Transverse colon (tissue), 4 donors: ENCODE results near the gene ANKRD50.

Experiments
- POLR2A ChIP-seq: fragments of 450-650 bp; IDR thresholded peaks from one replicate; pipeline ENCODE4 v1.6.1; 2016; ENCODE audit warnings: antibody characterized with exemption, mild to moderate bottlenecking, moderate library complexity
- POLR2AphosphoS5 ChIP-seq, 3 donors: sonication (generic); formaldehyde crosslinking; IDR thresholded peaks; one replicate each; pipeline ENCODE4 v1.6.1; 2016; ENCODE audit warnings: antibody characterized with exemption in 3 of 3
- TF ChIP-seq, protein P1 (sequence below), 5 experiments: fragments of 200-600 bp in 3 of 5; fragments of 450-650 bp in 2 of 5; sonication (generic) in 3 of 5; IDR thresholded peaks; 1 replicate in 2 of 5; 2 replicates in 3 of 5; pipeline ENCODE4 v1.5.1; 2016 to 2017; ENCODE audit warnings: antibody characterized with exemption in 5 of 5, inconsistent platforms in 3 of 5, mild to moderate bottlenecking in 2 of 5, moderate library complexity in 1 of 5

DNA sequence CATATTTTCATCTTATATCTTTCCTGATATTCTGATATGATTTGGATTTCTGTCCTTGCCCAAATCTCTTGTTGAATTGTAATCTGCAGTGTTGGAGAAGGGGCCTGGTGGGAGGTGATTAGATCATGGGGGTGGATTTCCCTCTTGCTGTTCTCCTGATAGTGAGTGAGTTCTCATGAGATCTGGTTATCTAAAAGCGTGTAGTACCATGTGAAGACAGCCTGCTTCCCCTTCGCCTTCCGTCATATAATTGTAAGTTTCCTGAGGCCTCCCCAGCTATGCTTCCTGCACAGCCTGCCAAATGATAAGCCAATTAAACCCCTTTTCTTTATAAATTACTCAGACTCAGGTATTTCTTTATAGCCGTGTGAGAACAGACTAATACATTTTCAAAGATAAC, 77.2 kb downstream of the ANKRD50 start:
- TF ChIP-seq, protein P1, sequence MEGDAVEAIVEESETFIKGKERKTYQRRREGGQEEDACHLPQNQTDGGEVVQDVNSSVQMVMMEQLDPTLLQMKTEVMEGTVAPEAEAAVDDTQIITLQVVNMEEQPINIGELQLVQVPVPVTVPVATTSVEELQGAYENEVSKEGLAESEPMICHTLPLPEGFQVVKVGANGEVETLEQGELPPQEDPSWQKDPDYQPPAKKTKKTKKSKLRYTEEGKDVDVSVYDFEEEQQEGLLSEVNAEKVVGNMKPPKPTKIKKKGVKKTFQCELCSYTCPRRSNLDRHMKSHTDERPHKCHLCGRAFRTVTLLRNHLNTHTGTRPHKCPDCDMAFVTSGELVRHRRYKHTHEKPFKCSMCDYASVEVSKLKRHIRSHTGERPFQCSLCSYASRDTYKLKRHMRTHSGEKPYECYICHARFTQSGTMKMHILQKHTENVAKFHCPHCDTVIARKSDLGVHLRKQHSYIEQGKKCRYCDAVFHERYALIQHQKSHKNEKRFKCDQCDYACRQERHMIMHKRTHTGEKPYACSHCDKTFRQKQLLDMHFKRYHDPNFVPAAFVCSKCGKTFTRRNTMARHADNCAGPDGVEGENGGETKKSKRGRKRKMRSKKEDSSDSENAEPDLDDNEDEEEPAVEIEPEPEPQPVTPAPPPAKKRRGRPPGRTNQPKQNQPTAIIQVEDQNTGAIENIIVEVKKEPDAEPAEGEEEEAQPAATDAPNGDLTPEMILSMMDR (IDR thresholded peaks at IDR 0.05), result no peak
- TF ChIP-seq POLR2AphosphoS5 (IDR thresholded peaks at IDR 0.05) (no peak), POLR2A (no peak)
